ENCODE data around the gene GRAMD2B. TPM values are rescaled to one million over a fixed set of nuclear protein-coding genes. Genes with fewer than 3 reads are reported as not detected.

The GRAMD2B gene
- total RNA-seq, 2 experiments from 2014 or later = 7.2 to 9.4 TPM

DNA sequence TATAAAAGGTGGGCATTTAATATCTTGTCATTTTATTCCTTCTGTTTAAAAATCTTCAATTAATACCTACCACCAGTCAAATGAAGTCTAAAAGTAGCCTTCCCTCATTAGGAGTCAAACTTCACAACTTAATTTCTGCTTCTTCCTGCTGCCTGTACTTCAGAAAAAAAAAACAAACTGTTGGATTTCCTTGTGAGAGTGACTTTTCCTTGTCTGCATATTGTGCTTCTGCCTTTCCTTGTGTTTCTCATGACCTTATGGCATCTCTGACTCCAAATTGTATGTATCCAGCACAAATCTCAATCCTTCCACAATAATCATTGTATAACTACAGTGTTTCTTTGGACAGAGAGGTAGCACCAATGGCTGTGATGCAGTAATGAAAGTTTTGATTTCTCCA lies 32.1 kb downstream of the GRAMD2B start:
- Histone ChIP-seq H3K27ac (ENCODE audit: low read depth in 1 of 2, low read length in 2 of 2) (no peak overlapping the region), H3K4me1 (ENCODE audit: insufficient read depth, low read length) (peaks cover 21% of the 10 kb centered on the region), H3K36me3 (ENCODE audit: insufficient read depth, low read length) (no peaks in the 10 kb centered on the region), H3K4me3 (ENCODE audit: low read length) (no peak overlapping the region), H3K27me3 (ENCODE audit: control insufficient read depth in 1 of 2, insufficient read depth in 2 of 2, low read length in 2 of 2) (no peaks in the 10 kb centered on the region), H3K9me3 (ENCODE audit: control insufficient read depth in 1 of 2, insufficient read depth in 1 of 2, low read length in 2 of 2) (no peaks in the 10 kb centered on the region)
- intact Hi-C loops (cut with DNase I, micrococcal nuclease) = no loop called here
- ChIA-PET POLR2A (no interaction called here), CTCF (interaction anchor here (1.0 to 1.2 kb wide), 2 partner anchors 45 to 323 kb away, joined by 3 read pairs; no protein-coding TSS in a partner anchor)
- no peaks in the 10 kb centered on the region for H3K9me3 Mint-ChIP-seq
- ATAC-seq (ENCODE audit: poor library complexity) = no peak
- TF ChIP-seq, protein P1, sequence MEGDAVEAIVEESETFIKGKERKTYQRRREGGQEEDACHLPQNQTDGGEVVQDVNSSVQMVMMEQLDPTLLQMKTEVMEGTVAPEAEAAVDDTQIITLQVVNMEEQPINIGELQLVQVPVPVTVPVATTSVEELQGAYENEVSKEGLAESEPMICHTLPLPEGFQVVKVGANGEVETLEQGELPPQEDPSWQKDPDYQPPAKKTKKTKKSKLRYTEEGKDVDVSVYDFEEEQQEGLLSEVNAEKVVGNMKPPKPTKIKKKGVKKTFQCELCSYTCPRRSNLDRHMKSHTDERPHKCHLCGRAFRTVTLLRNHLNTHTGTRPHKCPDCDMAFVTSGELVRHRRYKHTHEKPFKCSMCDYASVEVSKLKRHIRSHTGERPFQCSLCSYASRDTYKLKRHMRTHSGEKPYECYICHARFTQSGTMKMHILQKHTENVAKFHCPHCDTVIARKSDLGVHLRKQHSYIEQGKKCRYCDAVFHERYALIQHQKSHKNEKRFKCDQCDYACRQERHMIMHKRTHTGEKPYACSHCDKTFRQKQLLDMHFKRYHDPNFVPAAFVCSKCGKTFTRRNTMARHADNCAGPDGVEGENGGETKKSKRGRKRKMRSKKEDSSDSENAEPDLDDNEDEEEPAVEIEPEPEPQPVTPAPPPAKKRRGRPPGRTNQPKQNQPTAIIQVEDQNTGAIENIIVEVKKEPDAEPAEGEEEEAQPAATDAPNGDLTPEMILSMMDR (IDR thresholded peaks at IDR 0.05) = no peak
- H3K4me1 Mint-ChIP-seq (ENCODE audit: low read depth) = peaks cover 45% of the 10 kb centered on the region
- H3K27me3 Mint-ChIP-seq = no peaks in the 10 kb centered on the region
- no peak overlapping the region for H3K27ac Mint-ChIP-seq
- no peak for DNase-seq
- peak overlapping the region; percentile 2 for H3K4me3 Mint-ChIP-seq
- H3K36me3 Mint-ChIP-seq (ENCODE audit: low read depth) = peaks cover 10% of the 10 kb centered on the region

DNA sequence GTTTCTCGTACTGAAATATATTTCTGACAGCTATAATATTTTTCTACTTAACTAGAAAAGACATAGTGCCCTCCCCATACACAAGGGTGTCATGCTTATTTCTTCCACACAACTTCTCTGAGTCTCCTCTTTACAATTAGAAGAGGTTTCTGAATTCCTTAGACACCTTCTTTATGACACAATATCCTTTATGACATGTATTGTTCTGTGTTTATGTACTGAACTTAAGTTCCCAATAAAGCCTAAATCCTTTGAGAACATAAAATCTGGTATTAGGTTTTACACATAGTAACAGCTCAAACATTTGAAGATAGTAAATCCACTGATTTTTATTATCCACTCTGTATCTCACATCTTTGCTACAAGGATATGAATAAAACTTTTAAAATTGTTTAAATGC lies 32.5 kb downstream of the GRAMD2B start:
- ChIA-PET POLR2A (interaction anchor here (0.6 kb wide), 1 partner anchor 8 kb away, joined by 3 read pairs; no protein-coding TSS in a partner anchor), CTCF (interaction anchor here (1.0 to 1.2 kb wide), 2 partner anchors 44 to 322 kb away, joined by 3 read pairs; no protein-coding TSS in a partner anchor)
- no peaks in the 10 kb centered on the region for H3K9me3 ChIP-seq (ENCODE audit: control insufficient read depth in 1 of 2, insufficient read depth in 1 of 2, low read length in 2 of 2)
- Mint-ChIP-seq H3K9me3 (no peaks in the 10 kb centered on the region), H3K27me3 (no peaks in the 10 kb centered on the region), H3K4me1 (ENCODE audit: low read depth) (peaks cover 40% of the 10 kb centered on the region), H3K4me3 (no peak overlapping the region), H3K36me3 (ENCODE audit: low read depth) (peaks cover 10% of the 10 kb centered on the region), H3K27ac (no peak overlapping the region)
- intact Hi-C loops (cut with DNase I, micrococcal nuclease) = no loop called here
- DNase-seq = no peak
- H3K4me3 ChIP-seq (ENCODE audit: low read length) = no peak overlapping the region
- TF ChIP-seq, protein P1 (IDR thresholded peaks at IDR 0.05) = no peak
- ATAC-seq (ENCODE audit: poor library complexity) = no peak
- no peaks in the 10 kb centered on the region for H3K36me3 ChIP-seq (ENCODE audit: insufficient read depth, low read length)
- H3K27me3 ChIP-seq (ENCODE audit: control insufficient read depth in 1 of 2, insufficient read depth in 2 of 2, low read length in 2 of 2) = no peaks in the 10 kb centered on the region
- peaks cover 17% of the 10 kb centered on the region for H3K4me1 ChIP-seq (ENCODE audit: insufficient read depth, low read length)
- H3K27ac ChIP-seq (ENCODE audit: low read depth in 1 of 2, low read length in 2 of 2) = no peak overlapping the region

DNA sequence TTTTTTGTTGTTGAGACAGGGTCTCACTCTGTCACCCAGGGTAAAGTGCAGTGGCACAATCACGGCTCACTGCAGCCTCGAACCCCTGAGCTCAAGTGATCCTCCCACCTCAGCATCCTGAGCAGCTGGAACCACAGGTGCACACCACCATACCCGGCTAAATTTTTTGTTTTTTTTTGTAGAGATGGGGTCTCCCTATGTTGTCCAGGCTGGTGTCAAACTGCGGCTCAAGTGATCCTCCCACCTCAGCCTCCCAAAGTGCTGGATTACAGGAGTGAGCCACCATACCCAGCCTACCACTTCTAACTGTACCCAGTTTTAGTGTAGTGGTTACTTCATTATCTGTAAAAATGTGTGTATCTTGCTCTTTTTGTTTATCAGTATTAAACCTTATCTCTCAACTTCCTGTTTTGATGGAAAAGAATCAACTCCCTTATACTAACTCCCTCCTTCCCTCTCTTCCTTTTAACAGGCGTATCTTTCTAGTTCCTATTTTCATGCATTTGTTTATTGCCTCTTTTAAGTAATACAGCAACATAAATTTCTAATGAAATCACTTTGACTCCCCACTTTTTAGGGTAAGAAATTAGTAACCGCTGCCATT lies 33.1 kb downstream of the GRAMD2B start:
- ATAC-seq (ENCODE audit: poor library complexity) (no peak), DNase-seq (no peak)
- Histone ChIP-seq H3K4me3 (ENCODE audit: low read length) (no peak overlapping the region), H3K4me1 (ENCODE audit: insufficient read depth, low read length) (peaks cover 11% of the 10 kb centered on the region), H3K27me3 (ENCODE audit: control insufficient read depth in 1 of 2, insufficient read depth in 2 of 2, low read length in 2 of 2) (no peaks in the 10 kb centered on the region), H3K27ac (ENCODE audit: low read depth in 1 of 2, low read length in 2 of 2) (no peak overlapping the region), H3K36me3 (ENCODE audit: insufficient read depth, low read length) (no peaks in the 10 kb centered on the region), H3K9me3 (ENCODE audit: control insufficient read depth in 1 of 2, insufficient read depth in 1 of 2, low read length in 2 of 2) (no peaks in the 10 kb centered on the region)
- POLR2A ChIA-PET = interaction anchor here (0.6 kb wide), 1 partner anchor 8 kb away, joined by 3 read pairs; no protein-coding TSS in a partner anchor
- CTCF ChIA-PET = interaction anchor here (1.0 to 1.2 kb wide), 2 partner anchors 44 to 322 kb away, joined by 3 read pairs; no protein-coding TSS in a partner anchor
- Mint-ChIP-seq H3K4me3 (no peak overlapping the region), H3K27ac (no peak overlapping the region), H3K27me3 (no peaks in the 10 kb centered on the region), H3K36me3 (ENCODE audit: low read depth) (peaks cover 10% of the 10 kb centered on the region), H3K4me1 (ENCODE audit: low read depth) (peaks cover 34% of the 10 kb centered on the region), H3K9me3 (no peaks in the 10 kb centered on the region)
- intact Hi-C loops (cut with DNase I, micrococcal nuclease) = no loop called here
- TF ChIP-seq, protein P1 (IDR thresholded peaks at IDR 0.05) = no peak

Measured in CD4-positive, alpha-beta T cell (primary cell).